GM12878 (cell line): ENCODE results near the gene CFAP97. TPM values are rescaled to one million over a fixed set of nuclear protein-coding genes. Genes with fewer than 3 reads are reported as not detected.

Experiments used
- ATAC-seq: fragments of 200-7000 bp; cut with Tn5 transposase; 3 replicates; pipeline ENCODE4 v1.9.1; 2020; ENCODE audit warnings: mild to moderate bottlenecking, moderate library complexity
- BruUV-seq: library from RNA; stranded (reverse); fragments of 400-500 nt; replicated peaks from 2 replicates; lab custom pipeline; 2021; lab: Mats Ljungman, UMichigan
- CTCF ChIA-PET: fragments of 300-600 bp; sonication (Branson Sonifier 250); formaldehyde crosslinking; extraction: SDS; loops from one replicate; lab custom pipeline; 2021; ENCODE audit warnings: inconsistent platforms; lab: Yijun Ruan, JAX
- POLR2A ChIA-PET: fragments of 350-600 bp; formaldehyde crosslinking; extraction: SDS; loops from one replicate; lab custom pipeline; 2021; ENCODE audit warnings: inconsistent platforms; lab: Charles Lee
- RAD21 ChIA-PET: fragments of 300-600 bp; sonication (Branson Sonifier 250); formaldehyde crosslinking; loops from one replicate; lab custom pipeline; 2023; ENCODE audit warnings: antibody characterized with exemption; ENCODE audit not compliant: unreplicated experiment; lab: Charles Lee
- SMC1A ChIA-PET: fragments of 300-600 bp; sonication (Branson Sonifier 250); formaldehyde crosslinking; loops from one replicate; lab custom pipeline; 2023; ENCODE audit not compliant: unreplicated experiment, uncharacterized antibody; lab: Charles Lee
- DNase-seq: peaks from one replicate; pipeline ENCODE4 v3.0.0-alpha.2; 2011; ENCODE audit warnings: low read depth, low spot score
- FAIRE-seq: peaks from 3 replicates; lab custom pipeline; 2011; peaks lifted over from hg19 to GRCh38; lab: Jason Lieb, UNC
- H2AFZ ChIP-seq: 2 replicates; pipeline ENCODE4 v1.6.0; 2011; ENCODE audit warnings: low read depth, low read length, control low read depth; ENCODE audit not compliant: control insufficient read depth
- H3K27ac ChIP-seq: 2 replicates; pipeline ENCODE4 v1.5.1; 2011; ENCODE audit warnings: control low read depth; ENCODE audit not compliant: control insufficient read depth, insufficient read depth
- H3K27me3 ChIP-seq, 2 experiments: replicated peaks in 1 of 2; 2 replicates each; pipeline versions ENCODE4 v1.6.0 to v1.6.1; 2011; ENCODE audit warnings: low read length in 1 of 2; ENCODE audit not compliant: control insufficient read depth in 2 of 2, insufficient read depth in 2 of 2
- H3K36me3 ChIP-seq, 2 experiments: 2 replicates each; pipeline ENCODE4 v1.5.1; 2011; ENCODE audit warnings: low read length in 1 of 2; ENCODE audit not compliant: control insufficient read depth in 2 of 2, insufficient read depth in 2 of 2
- H3K4me1 ChIP-seq: 2 replicates; pipeline ENCODE4 v1.6.1; 2011; ENCODE audit warnings: mild to moderate bottlenecking, low read length, moderate library complexity, mixed read lengths; ENCODE audit not compliant: control insufficient read depth, insufficient read depth
- H3K4me2 ChIP-seq: 2 replicates; pipeline ENCODE4 v1.6.0; 2011; ENCODE audit warnings: control low read depth; ENCODE audit not compliant: control insufficient read depth, insufficient read depth
- H3K4me3 ChIP-seq: fragments of 200-600 bp; sonication (generic); 2 replicates; pipeline ENCODE4 v1.5.1; 2016
- H3K79me2 ChIP-seq: 2 replicates; pipeline ENCODE4 v1.6.0; 2011; ENCODE audit warnings: low read length; ENCODE audit not compliant: control insufficient read depth, insufficient read depth
- H3K9ac ChIP-seq: 2 replicates; pipeline ENCODE4 v1.8.0; 2011; ENCODE audit warnings: low read length, control low read depth, mixed read lengths; ENCODE audit not compliant: control insufficient read depth, insufficient read depth
- H3K9me3 ChIP-seq: replicated peaks from 3 replicates; pipeline ENCODE4 v1.5.1; 2011; ENCODE audit warnings: mild to moderate bottlenecking, low read length; ENCODE audit not compliant: control insufficient read depth, insufficient read depth
- H4K20me1 ChIP-seq: 2 replicates; pipeline ENCODE4 v1.6.0; 2011; ENCODE audit not compliant: control insufficient read depth, insufficient read depth
- BACH1 ChIP-seq: fragments of 450-650 bp; IDR thresholded peaks from 2 replicates; pipeline ENCODE4 v1.6.1; 2017; ENCODE audit warnings: mild to moderate bottlenecking, borderline replicate concordance
- CBX5 ChIP-seq: sonication (generic); IDR thresholded peaks from 2 replicates; pipeline ENCODE4 v1.6.1; 2016; ENCODE audit warnings: low read depth, moderate library complexity, mild to moderate bottlenecking, inconsistent platforms
- EED ChIP-seq: sonication (generic); IDR thresholded peaks from 2 replicates; pipeline ENCODE4 v1.6.1; 2016; ENCODE audit warnings: antibody characterized with exemption, low read depth
- ETV6 ChIP-seq, 2 experiments: fragments of 450-650 bp in 1 of 2; IDR thresholded peaks in 1 of 2; conservative IDR thresholded peaks in 1 of 2; 2 replicates each; pipeline ENCODE4 v1.6.1; 2014; ENCODE audit warnings: antibody characterized with exemption in 1 of 2, borderline replicate concordance in 1 of 2, low read depth in 1 of 2, mild to moderate bottlenecking in 1 of 2, moderate library complexity in 1 of 2
- FOXM1 ChIP-seq: IDR thresholded peaks from 2 replicates; pipeline ENCODE4 v1.6.1; 2012; ENCODE audit warnings: low read depth, mild to moderate bottlenecking, inconsistent platforms, low read length, moderate library complexity
- IKZF1 ChIP-seq: fragments of 450-650 bp; conservative IDR thresholded peaks from 2 replicates; pipeline ENCODE4 v1.6.1; 2017; ENCODE audit warnings: antibody characterized with exemption, mild to moderate bottlenecking
- JUNB ChIP-seq: IDR thresholded peaks from 2 replicates; pipeline ENCODE4 v1.6.1; 2016; ENCODE audit warnings: antibody characterized with exemption, mild to moderate bottlenecking
- KLF5 ChIP-seq: fragments of 450-650 bp; IDR thresholded peaks from 2 replicates; pipeline ENCODE4 v1.6.1; 2014; ENCODE audit warnings: mild to moderate bottlenecking; ENCODE audit not compliant: partially characterized antibody
- MEF2B ChIP-seq: fragments of 450-650 bp; IDR thresholded peaks from 2 replicates; pipeline ENCODE4 v1.6.1; 2018; ENCODE audit warnings: mild to moderate bottlenecking, moderate library complexity; ENCODE audit not compliant: partially characterized antibody, poor library complexity, severe bottlenecking
- MTA3 ChIP-seq: IDR thresholded peaks from 2 replicates; pipeline ENCODE4 v1.6.1; 2012; ENCODE audit warnings: low read length, inconsistent platforms, borderline replicate concordance
- MYC ChIP-seq: IDR thresholded peaks from 2 replicates; pipeline ENCODE4 v1.6.1; 2011; ENCODE audit warnings: mild to moderate bottlenecking, low read length, moderate library complexity, inconsistent platforms; ENCODE audit not compliant: insufficient read depth, insufficient replicate concordance, insufficient read length, severe bottlenecking
- PML ChIP-seq: IDR thresholded peaks from 2 replicates; pipeline ENCODE4 v1.6.1; 2012; ENCODE audit warnings: low read length, inconsistent platforms
- RCOR1 ChIP-seq: conservative IDR thresholded peaks from 2 replicates; pipeline ENCODE4 v1.6.1; 2012; ENCODE audit warnings: low read depth, low read length, improper control_type of control experiment
- RELA ChIP-seq: fragments of 450-650 bp; IDR thresholded peaks from 2 replicates; pipeline ENCODE4 v1.8.0; 2014; ENCODE audit warnings: borderline replicate concordance; ENCODE audit not compliant: partially characterized antibody
- SMAD1 ChIP-seq: fragments of 450-650 bp; IDR thresholded peaks from 2 replicates; pipeline ENCODE4 v1.6.1; 2018; ENCODE audit warnings: mild to moderate bottlenecking, low read depth; ENCODE audit not compliant: partially characterized antibody
- WRNIP1 ChIP-seq: IDR thresholded peaks from 2 replicates; pipeline ENCODE4 v1.6.1; 2011; ENCODE audit warnings: low read depth, low read length, improper control_type of control experiment, borderline replicate concordance
- ZBED1 ChIP-seq: IDR thresholded peaks from 2 replicates; pipeline ENCODE4 v1.6.1; 2016; ENCODE audit warnings: borderline replicate concordance
- WGBS: methylation state at CpG from one replicate; pipeline ENCODE4 v1.1.6; 2016; ENCODE audit warnings: low lambda C conversion rate; ENCODE audit not compliant: insufficient replicate concordance, insufficient coverage; ENCODE audit errors: missing lambda C conversion rate; 5-methylcytosine and 5-hydroxymethylcytosine counted together
- in situ Hi-C: fragments of 300-500 bp; cut with MboI; formaldehyde crosslinking; loops from 9 replicates; pipeline ENCODE4 v1.14.3; 2018; ENCODE audit warnings: mixed read lengths
- intact Hi-C: fragments of 100-400 bp; cut with micrococcal nuclease; formaldehyde crosslinking; loops from one replicate; pipeline ENCODE4 v1.14.2; 2022; ENCODE audit not compliant: unreplicated experiment
- polyA plus RNA-seq, 11 experiments: library from polyadenylated mRNA; depleted of rRNA in 4 of 11; unstranded in 6 of 11; stranded (reverse) in 5 of 11; fragments of >200 nt; fragmentation: Nextera tagmentation in 4 of 11; fragmentation: Illumina TruSeq in 1 of 11; extraction: Ambion mirVana in 4 of 11; extraction: Trizol in 1 of 11; gene quantifications; 1 replicate in 1 of 11; 2 replicates in 10 of 11; pipeline versions ENCODE4 v1.2.1 to v1.2.3, GENCODE V29; 2011 to 2016; ENCODE audit warnings: inconsistent platforms in 2 of 11, missing spikeins in 2 of 11, low read depth in 1 of 11
- total RNA-seq, 4 experiments: library from RNA; depleted of rRNA in 3 of 4; stranded (reverse); fragments of >200 nt in 3 of 4; fragmentation: Illumina TruSeq in 1 of 4; extraction: Trizol in 1 of 4; gene quantifications; 2 replicates each; pipeline versions ENCODE4 v1.2.1 to v1.2.3, GENCODE V29; 2013 to 2021
- TF ChIP-seq, protein P1 (sequence below): IDR thresholded peaks from 2 replicates; pipeline ENCODE4 v1.6.1; 2011; ENCODE audit warnings: low read depth, low read length, improper control_type of control experiment, borderline replicate concordance
- TF ChIP-seq, protein P2 (sequence below): IDR thresholded peaks from 2 replicates; pipeline ENCODE4 v1.6.1; 2012; ENCODE audit warnings: low read depth, low read length, improper control_type of control experiment
- TF ChIP-seq, protein P3 (sequence below): IDR thresholded peaks from 2 replicates; pipeline ENCODE4 v1.6.1; 2012; ENCODE audit warnings: low read length, inconsistent platforms
- TF ChIP-seq, protein P4 (sequence below): fragments of 450-650 bp; IDR thresholded peaks from 2 replicates; pipeline ENCODE4 v1.6.1; 2017; ENCODE audit warnings: borderline replicate concordance

CFAP97 gene
- total and polyA plus RNA-seq, 10 of the 15 experiments (the other 5 are each of a cell fraction or from before 2014, with no cell fraction given), result 26.4 to 62.7 (median 48.0) TPM

DNA sequence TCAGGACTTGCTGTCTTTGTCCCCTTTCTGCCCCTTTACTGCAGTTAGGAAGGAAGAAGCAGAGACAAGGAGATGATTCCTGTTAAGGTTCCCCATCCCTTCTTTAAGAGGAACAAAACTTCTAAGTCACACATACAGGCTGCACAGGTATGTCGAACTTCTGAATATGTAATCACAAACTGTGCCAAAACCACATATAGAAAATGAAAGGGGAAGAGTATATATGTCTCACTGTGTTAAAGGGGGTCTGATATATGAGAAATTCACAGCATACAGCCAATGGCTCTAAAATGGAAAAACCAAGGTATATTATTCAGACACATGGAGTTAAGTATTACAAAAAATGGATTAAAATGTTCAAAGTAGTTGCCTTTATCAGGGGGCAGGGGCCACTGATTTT lies 11.7 kb downstream of the CFAP97 start (continued):
- no peak for TF ChIP-seq BACH1
- no peak for TF ChIP-seq RCOR1
- TF ChIP-seq PML, result no peak
- no peak for TF ChIP-seq IKZF1
- no peak for TF ChIP-seq MTA3
- no peak for TF ChIP-seq RELA
- TF ChIP-seq CBX5, result no peak
- TF ChIP-seq, protein P1, sequence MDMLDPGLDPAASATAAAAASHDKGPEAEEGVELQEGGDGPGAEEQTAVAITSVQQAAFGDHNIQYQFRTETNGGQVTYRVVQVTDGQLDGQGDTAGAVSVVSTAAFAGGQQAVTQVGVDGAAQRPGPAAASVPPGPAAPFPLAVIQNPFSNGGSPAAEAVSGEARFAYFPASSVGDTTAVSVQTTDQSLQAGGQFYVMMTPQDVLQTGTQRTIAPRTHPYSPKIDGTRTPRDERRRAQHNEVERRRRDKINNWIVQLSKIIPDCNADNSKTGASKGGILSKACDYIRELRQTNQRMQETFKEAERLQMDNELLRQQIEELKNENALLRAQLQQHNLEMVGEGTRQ, result no peak
- TF ChIP-seq ZBED1, result no peak
- TF ChIP-seq WRNIP1, result no peak

DNA sequence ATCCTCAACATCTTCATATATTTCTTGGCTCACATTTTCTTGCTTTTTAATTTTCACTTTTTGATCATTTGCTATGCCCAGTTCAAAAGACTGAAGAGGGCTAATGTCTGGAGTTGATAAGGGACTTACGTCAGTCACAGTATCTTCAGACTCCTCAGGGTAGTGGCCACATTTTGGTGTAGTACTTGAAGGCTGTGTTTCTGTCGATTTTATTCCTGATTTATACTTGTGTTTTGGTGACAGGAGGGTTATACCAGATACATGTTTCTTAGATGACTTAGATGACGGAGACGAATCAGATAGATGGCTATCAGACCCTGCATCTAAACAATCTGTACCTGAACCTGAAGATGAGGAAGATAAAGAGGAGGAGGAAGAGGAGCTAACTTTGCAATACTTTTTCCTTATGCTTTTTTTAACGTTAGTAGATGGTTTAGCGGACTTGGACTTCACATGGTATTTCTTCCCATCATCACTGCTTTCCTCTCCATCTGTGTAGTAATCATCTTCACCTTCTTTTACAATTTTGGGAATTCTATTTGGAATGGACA lies 13.4 kb downstream of the CFAP97 start:
- DNase-seq, result no peak
- no peaks in the 10 kb centered on the region; the same call in 1 of the 2 replicates for H4K20me1 ChIP-seq
- no peak overlapping the region for H3K9ac ChIP-seq
- 0 out of 2 replicates have a peak overlapping the region, but pooled peaks have one; percentile 11 for H3K4me3 ChIP-seq
- BruUV-seq, result TSS peak; percentile 84
- FAIRE-seq, result no peak
- H2AFZ ChIP-seq, result no peak overlapping the region
- intact Hi-C loops, result no loop called here
- in situ Hi-C loops, result no loop called here
- peak overlapping the region; percentile 14 for H3K27ac ChIP-seq
- ChIA-PET POLR2A (no interaction called here), RAD21 (no interaction called here), SMC1A (no interaction called here), CTCF (no interaction called here)
- H3K27me3 ChIP-seq, result no peaks in the 10 kb centered on the region
- peak overlapping the region; percentile 47 for H3K4me2 ChIP-seq
- ATAC-seq, result no peak; the same call in 2 of the 3 replicates
- H3K79me2 ChIP-seq, result peaks cover 53% of the 10 kb centered on the region
- peaks cover 0 to 18% of the 10 kb centered on the region in 2 experiments; a peak in 1 of 4 replicates for H3K36me3 ChIP-seq
- WGBS, result 80% methylated on average over 6 of the region's 6 CpGs
- peaks cover 19% of the 10 kb centered on the region for H3K4me1 ChIP-seq
- no peaks in the 10 kb centered on the region for H3K9me3 ChIP-seq
- TF ChIP-seq, protein P2, sequence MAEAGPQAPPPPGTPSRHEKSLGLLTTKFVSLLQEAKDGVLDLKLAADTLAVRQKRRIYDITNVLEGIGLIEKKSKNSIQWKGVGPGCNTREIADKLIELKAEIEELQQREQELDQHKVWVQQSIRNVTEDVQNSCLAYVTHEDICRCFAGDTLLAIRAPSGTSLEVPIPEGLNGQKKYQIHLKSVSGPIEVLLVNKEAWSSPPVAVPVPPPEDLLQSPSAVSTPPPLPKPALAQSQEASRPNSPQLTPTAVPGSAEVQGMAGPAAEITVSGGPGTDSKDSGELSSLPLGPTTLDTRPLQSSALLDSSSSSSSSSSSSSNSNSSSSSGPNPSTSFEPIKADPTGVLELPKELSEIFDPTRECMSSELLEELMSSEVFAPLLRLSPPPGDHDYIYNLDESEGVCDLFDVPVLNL, result no peak
- no peak for TF ChIP-seq ETV6 (conservative IDR thresholded peaks at IDR 0.05 in 1 of 2, IDR thresholded peaks at IDR 0.05 in 1 of 2; ENCODE audit: borderline replicate concordance in 1 of 2, low read depth in 1 of 2)
- no peak for TF ChIP-seq MYC
- no peak for TF ChIP-seq MEF2B
- TF ChIP-seq, protein P3, sequence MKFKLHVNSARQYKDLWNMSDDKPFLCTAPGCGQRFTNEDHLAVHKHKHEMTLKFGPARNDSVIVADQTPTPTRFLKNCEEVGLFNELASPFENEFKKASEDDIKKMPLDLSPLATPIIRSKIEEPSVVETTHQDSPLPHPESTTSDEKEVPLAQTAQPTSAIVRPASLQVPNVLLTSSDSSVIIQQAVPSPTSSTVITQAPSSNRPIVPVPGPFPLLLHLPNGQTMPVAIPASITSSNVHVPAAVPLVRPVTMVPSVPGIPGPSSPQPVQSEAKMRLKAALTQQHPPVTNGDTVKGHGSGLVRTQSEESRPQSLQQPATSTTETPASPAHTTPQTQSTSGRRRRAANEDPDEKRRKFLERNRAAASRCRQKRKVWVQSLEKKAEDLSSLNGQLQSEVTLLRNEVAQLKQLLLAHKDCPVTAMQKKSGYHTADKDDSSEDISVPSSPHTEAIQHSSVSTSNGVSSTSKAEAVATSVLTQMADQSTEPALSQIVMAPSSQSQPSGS, result no peak
- TF ChIP-seq SMAD1, result no peak
- TF ChIP-seq KLF5, result no peak
- TF ChIP-seq, protein P4, sequence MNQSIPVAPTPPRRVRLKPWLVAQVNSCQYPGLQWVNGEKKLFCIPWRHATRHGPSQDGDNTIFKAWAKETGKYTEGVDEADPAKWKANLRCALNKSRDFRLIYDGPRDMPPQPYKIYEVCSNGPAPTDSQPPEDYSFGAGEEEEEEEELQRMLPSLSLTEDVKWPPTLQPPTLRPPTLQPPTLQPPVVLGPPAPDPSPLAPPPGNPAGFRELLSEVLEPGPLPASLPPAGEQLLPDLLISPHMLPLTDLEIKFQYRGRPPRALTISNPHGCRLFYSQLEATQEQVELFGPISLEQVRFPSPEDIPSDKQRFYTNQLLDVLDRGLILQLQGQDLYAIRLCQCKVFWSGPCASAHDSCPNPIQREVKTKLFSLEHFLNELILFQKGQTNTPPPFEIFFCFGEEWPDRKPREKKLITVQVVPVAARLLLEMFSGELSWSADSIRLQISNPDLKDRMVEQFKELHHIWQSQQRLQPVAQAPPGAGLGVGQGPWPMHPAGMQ, result no peak
- no peak for TF ChIP-seq JUNB
- no peak for TF ChIP-seq FOXM1
- no peak for TF ChIP-seq EED
